HL-60 (cell line): ENCODE results near the gene TLK2.

Experiments used
- DNase-seq, 2 experiments: peaks; one replicate each; pipeline ENCODE4 v3.0.0-alpha.2; 2010 to 2020; ENCODE audit warnings: low read depth in 1 of 2, low spot score in 1 of 2
- H3K27ac ChIP-seq: fragments of 250-450 bp; sonication (Bioruptor Pico); replicated peaks from 2 replicates; pipeline ENCODE4 v1.5.1; 2020; ENCODE audit warnings: mild to moderate bottlenecking, moderate library complexity
- H3K27me3 ChIP-seq: fragments of 250-450 bp; sonication (Bioruptor Pico); 2 replicates; pipeline ENCODE4 v1.5.1; 2021; ENCODE audit warnings: mild to moderate bottlenecking, moderate library complexity; ENCODE audit not compliant: insufficient read depth, poor library complexity, severe bottlenecking
- H3K4me3 ChIP-seq: replicated peaks from 2 replicates; pipeline ENCODE4 v1.5.1; 2011; ENCODE audit warnings: mild to moderate bottlenecking, control low read depth, low read length; ENCODE audit not compliant: insufficient read depth
- CTCF ChIP-seq: IDR thresholded peaks from one replicate; pipeline ENCODE4 v1.5.1; 2011; ENCODE audit warnings: low read length, control low read depth, inconsistent platforms; ENCODE audit not compliant: insufficient read depth
- GABPA ChIP-seq: IDR thresholded peaks from 2 replicates; pipeline ENCODE4 v1.6.1; 2012; ENCODE audit warnings: low read depth
- REST ChIP-seq: IDR thresholded peaks from 2 replicates; pipeline ENCODE4 v1.6.1; 2012; ENCODE audit warnings: low read depth; ENCODE audit not compliant: insufficient replicate concordance
- SPI1 ChIP-seq: IDR thresholded peaks from 2 replicates; pipeline ENCODE4 v1.6.1; 2012; ENCODE audit warnings: low read depth, mild to moderate bottlenecking, borderline replicate concordance

The TLK2 gene

GRCh38 chr17:62662855-62663254 is 184.2 kb downstream of the TLK2 start:
- no peak for DNase-seq
- Histone ChIP-seq H3K27me3 (no peaks in the 10 kb centered on the region), H3K4me3 (no peak overlapping the region), H3K27ac (no peak overlapping the region)
- TF ChIP-seq REST (no peak), CTCF (no peak), GABPA (no peak), SPI1 (no peak)
